Activated T-cell treated with anti-CD3 and anti-CD28 coated beads, Interleukin-2, amount 50 U/mL, for 72 hours (primary cell): Measurements from ENCODE around the gene PPP2R1A. TPM values are rescaled to one million over a fixed set of nuclear protein-coding genes. Genes with fewer than 3 reads are reported as not detected.
A peak's percentile ranks its signal among the peaks of the same experiment; 100 is the strongest.
"Not testable (repeated sequence)": the region's sequence is repeated elsewhere in the genome, so short reads cannot be mapped to it uniquely, and the experiment has no call there.

Source experiments
- ATAC-seq, 2 donors: fragments of 150-1000 bp; cut with Tn5 transposase; replicated peaks in 1 of 2; 2 replicates each; pipeline ENCODE4 v1.10.0; 2021; ENCODE audit warnings: moderate library complexity in 2 of 2, mild to moderate bottlenecking in 1 of 2
- DNase-seq, 2 donors: peaks; one replicate each; pipeline ENCODE4 v3.0.0; 2021 to 2022; ENCODE audit warnings: mixed read lengths in 1 of 2
- H3K27ac Mint-ChIP-seq: one replicate; pipeline ENCODE4 v1.8.0; 2022; ENCODE audit warnings: mild to moderate bottlenecking, moderate library complexity, mixed read lengths
- H3K27me3 Mint-ChIP-seq: one replicate; pipeline ENCODE4 v1.8.0; 2022; ENCODE audit warnings: low read depth, mixed read lengths
- H3K36me3 Mint-ChIP-seq, 2 donors: one replicate each; pipeline ENCODE4 v1.8.0; 2022; ENCODE audit warnings: mixed read lengths in 2 of 2, mild to moderate bottlenecking in 1 of 2; ENCODE audit not compliant: insufficient read depth in 2 of 2
- H3K4me1 Mint-ChIP-seq: one replicate; pipeline ENCODE4 v1.8.0; 2022; ENCODE audit warnings: low read depth, mixed read lengths
- H3K4me3 Mint-ChIP-seq, 2 donors: one replicate each; pipeline ENCODE4 v1.8.0; 2022; ENCODE audit warnings: mild to moderate bottlenecking in 2 of 2, mixed read lengths in 2 of 2, moderate library complexity in 2 of 2
- H3K9me3 Mint-ChIP-seq, 2 donors: one replicate each; pipeline ENCODE4 v1.8.0; 2022; ENCODE audit warnings: mixed read lengths in 2 of 2
- total RNA-seq, 2 donors: library from RNA; stranded (reverse); gene quantifications; one replicate each; pipeline ENCODE4 v1.2.3, GENCODE V29; 2022

The PPP2R1A gene
- total RNA-seq, 2 donors from 2014 or later, result 160 to 181 TPM

GRCh38 chr19:52188822-52189734 lies 774 bp upstream of the PPP2R1A start:
- DNase-seq (peak in 1 of 2 donors; percentile 6), ATAC-seq (peak in 1 of 2 donors; percentile 0)
- H3K36me3 Mint-ChIP-seq, result peaks cover 3 to 12% of the 10 kb centered on the region in 2 donors
- H3K4me1 Mint-ChIP-seq, result peaks cover 35% of the 10 kb centered on the region
- peak overlapping the region; percentile 96 for H3K27ac Mint-ChIP-seq
- no peaks in the 10 kb centered on the region for H3K27me3 Mint-ChIP-seq
- H3K9me3 Mint-ChIP-seq, result no peaks in the 10 kb centered on the region
- peak overlapping the region; percentile 83 to 100 for H3K4me3 Mint-ChIP-seq

GRCh38 chr19:52190487-52191293 lies 838 bp downstream of the PPP2R1A start:
- H3K36me3 Mint-ChIP-seq, result peaks cover 3 to 12% of the 10 kb centered on the region in 2 donors

GRCh38 chr19:52191389-52191788 lies 1.5 kb downstream of the PPP2R1A start:
- Mint-ChIP-seq H3K27ac (peak overlapping the region; percentile 96), H3K9me3 (no peaks in the 10 kb centered on the region), H3K27me3 (no peaks in the 10 kb centered on the region), H3K4me3 (peak overlapping the region; percentile 83 to 100), H3K36me3 (peaks cover 3 to 12% of the 10 kb centered on the region in 2 donors), H3K4me1 (peaks cover 38% of the 10 kb centered on the region)
- DNase-seq (no peak), ATAC-seq (no peak)

More at GRCh38 chr19:52190487-52191293, 838 bp downstream of the PPP2R1A start:
- H3K4me1 Mint-ChIP-seq, result peaks cover 38% of the 10 kb centered on the region
- DNase-seq (no peak), ATAC-seq (no peak)
- peak overlapping the region; percentile 83 to 100 for H3K4me3 Mint-ChIP-seq
- H3K9me3 Mint-ChIP-seq, result no peaks in the 10 kb centered on the region
- H3K27ac Mint-ChIP-seq, result peak overlapping the region; percentile 96
- H3K27me3 Mint-ChIP-seq, result no peaks in the 10 kb centered on the region

- DNase-seq, result no peak
- Mint-ChIP-seq H3K9me3 (no peaks in the 10 kb centered on the region), H3K4me3 (peak overlapping the region; percentile 83 to 100), H3K36me3 (peaks cover 3 to 12% of the 10 kb centered on the region in 2 donors), H3K27me3 (no peaks in the 10 kb centered on the region), H3K4me1 (peaks cover 38% of the 10 kb centered on the region), H3K27ac (peak overlapping the region; percentile 43)
- no peak for ATAC-seq
These were observed 2.1 kb downstream of the PPP2R1A start for GRCh38 chr19:52191951-52192350.

GRCh38 chr19:52196256-52196967 lies 6.6 kb downstream of the PPP2R1A start:
- ATAC-seq, result no peak
- Mint-ChIP-seq H3K27me3 (no peaks in the 10 kb centered on the region), H3K4me3 (no peak overlapping the region), H3K27ac (peak overlapping the region; percentile 35), H3K4me1 (peaks cover 41% of the 10 kb centered on the region), H3K9me3 (no peaks in the 10 kb centered on the region), H3K36me3 (peaks cover 4 to 14% of the 10 kb centered on the region in 2 donors)
- no peak for DNase-seq

- Mint-ChIP-seq H3K27me3 (no peaks in the 10 kb centered on the region), H3K4me3 (no peak overlapping the region), H3K9me3 (no peaks in the 10 kb centered on the region), H3K4me1 (peaks cover 25% of the 10 kb centered on the region), H3K27ac (peak overlapping the region; percentile 67), H3K36me3 (peaks cover 3 to 14% of the 10 kb centered on the region in 2 donors)
- no peak for ATAC-seq
- DNase-seq, result no peak
These were observed 8.1 kb downstream of the PPP2R1A start for GRCh38 chr19:52197964-52198363.

DNA sequence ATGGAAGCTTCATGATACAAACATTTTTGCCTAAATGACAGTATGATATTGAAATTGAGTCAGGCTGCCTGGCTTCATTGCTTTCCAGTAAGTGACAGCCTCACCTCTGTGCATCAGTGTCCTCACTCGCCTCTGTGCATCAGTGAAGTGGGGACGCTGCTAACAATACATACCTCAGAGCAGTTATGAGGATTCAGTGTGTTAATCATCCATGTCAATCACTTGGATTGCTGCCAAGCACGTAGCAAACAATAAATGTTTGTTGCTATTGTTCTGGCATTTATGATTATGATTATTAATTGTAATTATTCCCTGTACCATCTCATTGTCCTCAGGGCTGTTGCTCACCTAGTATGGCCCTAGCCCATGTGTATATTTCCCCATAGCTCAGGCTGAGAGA lies 8.8 kb downstream of the PPP2R1A start:
- no peak overlapping the region for H3K4me3 Mint-ChIP-seq
- ATAC-seq, result peak in 1 of 2 donors; percentile 35
- H3K27ac Mint-ChIP-seq, result no peak overlapping the region
- no peaks in the 10 kb centered on the region for H3K9me3 Mint-ChIP-seq
- peaks cover 23% of the 10 kb centered on the region for H3K4me1 Mint-ChIP-seq
- no peaks in the 10 kb centered on the region for H3K27me3 Mint-ChIP-seq
- DNase-seq, result no peak
- H3K36me3 Mint-ChIP-seq, result peaks cover 2 to 13% of the 10 kb centered on the region in 2 donors

- H3K36me3 Mint-ChIP-seq, result peaks cover 7 to 24% of the 10 kb centered on the region in 2 donors
- DNase-seq (no peak), ATAC-seq (peak in 1 of 2 donors; percentile 19)
- no peak overlapping the region for H3K4me3 Mint-ChIP-seq
- no peaks in the 10 kb centered on the region for H3K9me3 Mint-ChIP-seq
- peak overlapping the region; percentile 21 for H3K27ac Mint-ChIP-seq
- no peaks in the 10 kb centered on the region for H3K27me3 Mint-ChIP-seq
- peaks cover 27% of the 10 kb centered on the region for H3K4me1 Mint-ChIP-seq
These were observed 10.2 kb downstream of the PPP2R1A start for GRCh38 chr19:52200044-52200443.

DNA sequence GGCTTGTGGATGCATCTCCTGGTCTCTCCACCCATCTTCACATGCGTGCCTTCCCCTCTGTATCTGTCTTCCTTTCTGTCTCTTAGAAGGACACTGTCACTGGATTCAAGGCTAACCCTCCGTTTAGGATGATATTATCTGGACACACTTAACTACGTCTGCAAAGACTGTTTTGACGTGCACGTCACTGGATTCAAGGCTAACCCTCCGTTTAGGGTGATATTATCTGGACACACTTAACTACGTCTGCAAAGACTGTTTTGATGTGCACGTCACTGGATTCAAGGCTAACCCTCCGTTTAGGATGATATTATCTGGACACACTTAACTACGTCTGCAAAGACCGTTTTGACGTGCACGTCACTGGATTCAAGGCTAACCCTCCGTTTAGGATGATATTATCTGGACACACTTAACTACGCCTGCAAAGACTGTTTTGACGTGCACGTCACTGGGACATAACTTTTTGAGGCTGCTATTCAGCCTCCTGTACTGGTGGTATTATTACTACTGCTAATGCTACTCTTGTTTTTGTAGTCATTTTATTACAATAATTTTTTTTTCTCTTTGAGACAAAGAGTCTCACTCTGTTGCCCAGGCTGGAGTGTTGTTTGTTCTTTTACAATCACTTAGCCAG lies 11.0 kb downstream of the PPP2R1A start:
- H3K4me3 Mint-ChIP-seq, H3K27ac Mint-ChIP-seq, ATAC-seq, H3K9me3 Mint-ChIP-seq, H3K27me3 Mint-ChIP-seq, DNase-seq: not testable (repeated sequence)
- Mint-ChIP-seq H3K4me1 (peaks cover 31% of the 10 kb centered on the region), H3K36me3 (peaks cover 9 to 31% of the 10 kb centered on the region in 2 donors)

GRCh38 chr19:52206481-52206880 lies 16.6 kb downstream of the PPP2R1A start:
- no peak for ATAC-seq
- Mint-ChIP-seq H3K4me3 (no peak overlapping the region), H3K36me3 (peaks cover 12 to 35% of the 10 kb centered on the region in 2 donors), H3K4me1 (peaks cover 17% of the 10 kb centered on the region), H3K27ac (no peak overlapping the region), H3K27me3 (no peaks in the 10 kb centered on the region), H3K9me3 (no peaks in the 10 kb centered on the region)
- no peak for DNase-seq

DNA sequence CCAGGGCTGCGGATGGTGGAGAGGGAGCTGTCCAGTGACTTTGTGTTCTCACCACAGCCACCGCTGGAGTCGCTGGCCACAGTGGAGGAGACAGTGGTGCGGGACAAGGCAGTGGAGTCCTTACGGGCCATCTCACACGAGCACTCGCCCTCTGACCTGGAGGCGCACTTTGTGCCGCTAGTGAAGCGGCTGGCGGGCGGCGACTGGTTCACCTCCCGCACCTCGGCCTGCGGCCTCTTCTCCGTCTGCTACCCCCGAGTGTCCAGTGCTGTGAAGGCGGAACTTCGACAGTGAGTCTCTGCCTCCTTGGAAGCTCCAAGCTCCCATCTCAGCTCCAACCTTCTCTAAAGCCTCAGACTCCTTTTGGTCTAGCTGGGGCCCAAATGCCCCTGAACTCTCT lies 21.4 kb downstream of the PPP2R1A start:
- no peaks in the 10 kb centered on the region for H3K27me3 Mint-ChIP-seq
- H3K4me1 Mint-ChIP-seq, result no peaks in the 10 kb centered on the region
- DNase-seq (no peak), ATAC-seq (no peak)
- H3K27ac Mint-ChIP-seq, result no peak overlapping the region
- H3K4me3 Mint-ChIP-seq, result no peak overlapping the region
- H3K36me3 Mint-ChIP-seq, result peaks cover 11 to 27% of the 10 kb centered on the region in 2 donors
- no peaks in the 10 kb centered on the region for H3K9me3 Mint-ChIP-seq

GRCh38 chr19:52211926-52212571 lies 22.2 kb downstream of the PPP2R1A start:
- H3K9me3 Mint-ChIP-seq, result no peaks in the 10 kb centered on the region
- no peak overlapping the region for H3K4me3 Mint-ChIP-seq
- H3K27me3 Mint-ChIP-seq, result no peaks in the 10 kb centered on the region
- no peaks in the 10 kb centered on the region for H3K4me1 Mint-ChIP-seq
- H3K36me3 Mint-ChIP-seq, result peaks cover 9 to 30% of the 10 kb centered on the region in 2 donors
- no peak for DNase-seq
- no peak overlapping the region for H3K27ac Mint-ChIP-seq
- no peak for ATAC-seq
